CD1c-positive myeloid dendritic cell (primary cell): ENCODE results near the gene CCDC70.

ENCODE experiments used
- DNase-seq: peaks from one replicate; pipeline ENCODE4 v3.0.0-alpha.2; 2016; ENCODE audit errors: extremely low spot score

Gene CCDC70

GRCh38 chr13:51829568-51829899, 32.2 kb upstream of the CCDC70 start:
- no peak for DNase-seq

- no peak for DNase-seq
These were observed 30.2 kb upstream of the CCDC70 start for GRCh38 chr13:51831519-51831918.

GRCh38 chr13:51832471-51833152, 29.2 kb upstream of the CCDC70 start:
- DNase-seq: peak; percentile 65

GRCh38 chr13:51833980-51834379, 27.8 kb upstream of the CCDC70 start:
- DNase-seq: no peak

- DNase-seq: no peak
These were observed 27.1 kb upstream of the CCDC70 start for GRCh38 chr13:51834581-51835171.

GRCh38 chr13:51837016-51837415, 24.8 kb upstream of the CCDC70 start:
- no peak for DNase-seq

- DNase-seq: no peak
These were observed 23.4 kb upstream of the CCDC70 start for GRCh38 chr13:51838240-51838846.

- no peak for DNase-seq
These were observed 21.8 kb upstream of the CCDC70 start for GRCh38 chr13:51839711-51840540.

GRCh38 chr13:51840917-51841316, 20.9 kb upstream of the CCDC70 start:
- no peak for DNase-seq

- DNase-seq: no peak
These were observed 20.0 kb upstream of the CCDC70 start for GRCh38 chr13:51841732-51842131.

GRCh38 chr13:51843529-51843928, 18.2 kb upstream of the CCDC70 start:
- DNase-seq: no peak

- peak; percentile 61 for DNase-seq
These were observed 16.8 kb upstream of the CCDC70 start, which contains the start of gene TMEM272 for GRCh38 chr13:51844862-51845573. Gene TMEM272, minus strand, starts transcription at chr13:51845177. Its CDS starts 6,647 bp downstream, at chr13:51838530.

GRCh38 chr13:51845574-51846318, 16.0 kb upstream of the CCDC70 start:
- no peak for DNase-seq

- no peak for DNase-seq
These were observed 15.0 kb upstream of the CCDC70 start for GRCh38 chr13:51846756-51847155.

GRCh38 chr13:51848674-51849073, 13.1 kb upstream of the CCDC70 start:
- DNase-seq: no peak

GRCh38 chr13:51849145-51850101, 12.3 kb upstream of the CCDC70 start:
- DNase-seq: peak; percentile 24

GRCh38 chr13:51856027-51856736, 5.6 kb upstream of the CCDC70 start:
- no peak for DNase-seq

GRCh38 chr13:51856998-51857397, 4.8 kb upstream of the CCDC70 start:
- no peak for DNase-seq
